GM21528 (cell line): ENCODE measurements around the gene CPB1.

Source experiments
- ATAC-seq: cut with Tn5 transposase; IDR thresholded peaks from one replicate; pipeline ENCODE4 v1.9.1; 2021; ENCODE audit warnings: mild to moderate bottlenecking, moderate library complexity; ENCODE audit not compliant: unreplicated experiment, low FRiP score

Gene CPB1

GRCh38 chr3:148828136-148828690, 602 bp downstream of the CPB1 start:
- no peak for ATAC-seq

- ATAC-seq: no peak
These were observed 2.3 kb downstream of the CPB1 start for GRCh38 chr3:148829926-148830325.

DNA sequence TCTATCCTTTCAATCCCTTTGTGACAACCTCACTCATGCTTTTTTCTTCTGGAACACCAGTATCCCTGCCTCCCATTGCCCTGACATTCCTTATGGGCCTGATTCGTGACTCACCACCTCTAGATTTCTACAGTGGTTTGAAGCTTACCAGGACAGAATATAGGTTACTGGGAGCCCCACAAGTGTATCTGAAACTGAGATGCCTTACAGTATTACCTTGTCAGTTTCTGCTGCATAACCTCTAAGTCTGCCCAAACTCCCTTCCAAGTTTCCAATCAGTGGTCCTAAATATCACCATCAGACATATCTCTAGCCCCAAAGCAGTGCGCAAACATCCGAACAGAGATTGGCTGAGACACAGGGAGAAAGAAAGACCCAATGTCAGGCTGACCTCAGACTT, 5.6 kb downstream of the CPB1 start:
- no peak for ATAC-seq

DNA sequence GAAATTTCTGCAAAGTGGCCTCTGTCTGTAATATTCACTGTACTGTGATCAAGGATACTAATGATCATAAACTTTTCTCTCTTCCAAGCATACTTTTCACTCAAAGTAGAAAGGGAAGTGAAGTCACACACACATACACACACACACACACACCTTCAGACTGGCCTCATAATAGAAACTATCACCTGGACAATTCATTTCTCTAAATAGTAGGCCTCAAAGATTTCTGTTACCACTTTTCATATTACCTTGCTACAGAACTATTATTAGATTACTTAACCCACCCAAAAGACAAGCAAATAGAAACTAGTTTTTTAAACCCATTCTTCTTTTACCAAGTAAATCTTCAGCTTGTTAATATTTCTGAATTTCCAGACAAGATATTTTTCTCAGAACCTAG, 12.2 kb downstream of the CPB1 start:
- peak; percentile 53 for ATAC-seq

DNA sequence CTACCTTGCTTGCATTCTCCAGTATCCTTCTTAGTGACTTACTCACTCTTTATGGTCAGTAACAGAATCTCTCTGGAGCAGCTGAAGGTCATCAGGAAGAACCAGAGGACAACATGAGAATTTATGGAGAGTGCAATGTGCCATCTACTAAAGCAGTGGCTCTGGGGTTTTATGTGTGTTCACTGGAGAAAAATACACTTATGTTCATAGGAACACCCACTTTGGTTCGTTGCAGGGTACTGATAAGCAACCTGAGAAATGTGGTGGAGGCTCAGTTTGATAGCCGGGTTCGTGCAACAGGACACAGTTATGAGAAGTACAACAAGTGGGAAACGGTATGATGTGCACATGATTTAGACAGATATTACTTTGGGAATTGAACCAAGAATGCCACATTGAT, 12.8 kb downstream of the CPB1 start:
- no peak for ATAC-seq

- ATAC-seq: no peak
These were observed 18.3 kb downstream of the CPB1 start for GRCh38 chr3:148845756-148846395.

- ATAC-seq: no peak
These were observed 19.7 kb downstream of the CPB1 start for GRCh38 chr3:148847351-148847750.

DNA sequence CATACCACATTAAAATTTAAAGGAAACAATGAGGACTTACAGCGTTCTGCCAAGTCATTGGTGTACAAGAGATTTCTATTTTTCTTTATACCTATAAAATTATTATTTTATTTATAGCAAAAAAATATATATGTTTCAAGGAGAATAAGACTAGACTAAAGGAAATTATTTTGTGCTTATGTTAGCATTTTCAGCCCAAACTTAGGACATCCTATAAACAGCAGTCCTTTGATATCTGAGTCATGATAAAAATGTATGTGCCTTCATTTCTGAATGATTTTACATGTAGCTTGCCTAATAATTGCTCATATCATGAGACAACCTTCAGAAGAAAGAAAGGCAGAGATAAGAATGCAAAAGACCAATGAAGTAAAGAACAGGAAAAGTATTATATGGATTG, 20.8 kb downstream of the CPB1 start:
- ATAC-seq: no peak

DNA sequence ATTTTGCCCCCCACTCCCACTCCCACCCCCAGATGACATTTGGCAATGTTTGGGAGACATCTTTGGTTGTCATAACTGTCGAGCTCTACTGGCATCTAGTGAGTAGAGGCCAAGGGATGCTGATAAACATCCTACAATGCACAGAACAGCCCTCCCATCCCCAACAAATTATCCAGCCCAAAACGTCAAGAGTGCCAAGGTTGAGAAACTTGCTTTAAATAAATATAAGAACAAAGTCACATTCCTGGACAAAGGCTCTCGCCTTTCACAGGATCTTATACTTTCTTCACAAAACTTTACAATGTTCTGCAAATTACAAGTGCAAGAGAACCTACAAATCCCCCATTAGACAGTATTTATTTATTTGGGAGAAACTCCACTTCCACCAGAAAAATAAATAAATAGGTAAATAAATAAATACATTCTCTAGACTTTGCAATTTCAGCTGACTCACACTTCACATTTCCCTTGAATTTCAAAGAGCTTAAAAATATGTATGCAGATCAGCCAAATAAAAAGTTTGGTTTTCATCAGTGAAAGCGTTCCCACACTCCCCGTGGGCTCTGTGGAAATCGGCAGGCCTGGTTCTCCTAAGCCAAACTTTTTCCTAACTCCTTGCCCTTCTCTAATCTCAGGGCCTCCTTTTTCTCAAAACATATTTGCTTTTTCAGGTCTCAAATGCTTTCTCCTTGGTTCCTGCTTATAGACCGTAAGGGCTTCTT, 24.8 kb downstream of the CPB1 start:
- ATAC-seq: no peak

DNA sequence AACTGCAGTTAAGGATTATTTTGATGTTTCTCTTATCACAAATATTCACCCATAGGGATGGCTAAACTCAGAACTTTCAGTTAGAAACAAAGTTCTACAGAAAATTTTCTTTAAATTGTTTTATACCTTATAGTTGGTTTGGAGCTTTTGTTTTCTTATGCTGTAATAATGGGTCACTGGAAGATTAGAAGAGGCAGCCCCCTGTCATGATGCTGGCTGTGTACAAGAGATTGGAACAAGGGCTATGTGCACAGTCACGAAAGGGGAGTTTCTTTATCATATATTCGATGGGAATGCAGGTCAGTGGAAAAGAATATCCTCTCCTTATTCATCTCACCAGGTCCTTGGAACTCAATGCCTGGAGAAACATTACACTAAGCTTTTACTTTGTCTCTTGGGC, 25.5 kb downstream of the CPB1 start:
- ATAC-seq: no peak

- ATAC-seq: no peak
These were observed 26.4 kb downstream of the CPB1 start for GRCh38 chr3:148854061-148854460.

DNA sequence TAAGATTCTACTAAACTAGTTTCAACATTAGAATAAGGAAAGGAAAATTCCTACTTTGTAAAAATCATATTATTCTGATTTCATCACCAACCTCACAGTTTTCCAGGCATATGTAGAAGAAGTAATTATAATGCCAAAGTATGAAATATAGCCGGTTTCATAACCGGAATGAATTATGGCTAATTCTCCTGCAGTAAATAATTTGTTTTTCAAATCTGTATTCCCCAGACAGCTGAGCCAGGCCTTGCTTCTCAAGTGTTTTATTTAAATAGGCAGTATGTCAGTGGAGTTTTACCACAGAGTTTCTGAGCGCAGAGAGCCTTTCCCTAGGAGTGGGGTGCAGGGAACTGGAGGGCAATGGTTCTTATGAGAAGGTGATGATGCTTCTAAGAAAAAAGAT, 28.8 kb downstream of the CPB1 start:
- no peak for ATAC-seq

- ATAC-seq: no peak
These were observed 29.7 kb downstream of the CPB1 start for GRCh38 chr3:148857316-148857715.

GRCh38 chr3:148861277-148861869, 33.8 kb downstream of the CPB1 start:
- peak; percentile 75 for ATAC-seq

GRCh38 chr3:148863297-148863696, 35.7 kb downstream of the CPB1 start:
- no peak for ATAC-seq

DNA sequence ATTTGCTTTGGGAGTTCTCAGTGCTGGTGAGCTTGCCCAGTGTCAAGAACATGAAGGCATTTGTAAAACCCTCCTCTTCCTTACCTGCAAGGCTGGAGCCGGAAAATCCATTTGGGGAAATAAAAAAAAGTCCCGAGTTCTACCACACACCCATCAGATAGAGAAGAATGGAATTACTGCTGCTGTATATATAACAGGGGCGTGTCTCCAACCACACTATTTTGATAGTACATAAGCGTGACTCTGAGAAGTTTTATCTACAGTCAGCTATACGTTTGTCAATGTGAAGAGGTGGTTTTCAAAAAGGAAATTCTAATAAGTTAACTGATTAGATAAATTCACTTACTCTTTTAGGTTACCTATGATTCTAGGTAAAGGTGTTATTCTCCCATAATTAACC, 36.2 kb downstream of the CPB1 start:
- ATAC-seq: no peak

DNA sequence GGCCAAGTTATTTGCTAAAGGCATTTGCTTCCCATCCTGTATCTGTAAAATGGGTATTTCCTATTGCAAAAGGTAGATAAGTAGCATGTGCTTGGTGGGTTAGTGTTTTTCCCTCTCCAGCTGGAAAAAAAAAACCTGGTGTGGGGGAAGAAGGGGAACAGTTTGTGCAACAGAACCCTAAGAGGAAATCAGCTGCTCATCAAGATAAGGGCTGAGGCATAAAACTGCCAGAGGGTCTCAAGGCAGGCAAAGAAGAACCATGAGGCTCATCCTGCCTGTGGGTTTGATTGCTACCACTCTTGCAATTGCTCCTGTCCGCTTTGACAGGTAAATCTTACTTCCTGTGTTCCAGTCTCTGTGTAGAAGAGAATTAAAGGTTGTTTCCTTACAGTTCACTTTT, 37.4 kb downstream of the CPB1 start, which contains the start of gene CPA3:
Gene CPA3, plus strand, starts transcription at position 248 of the 400 bp plus-strand sequence. Its CDS starts 12 bp downstream, at position 260.
- ATAC-seq: no peak

GRCh38 chr3:148866261-148866660, 38.6 kb downstream of the CPB1 start:
- ATAC-seq: no peak

DNA sequence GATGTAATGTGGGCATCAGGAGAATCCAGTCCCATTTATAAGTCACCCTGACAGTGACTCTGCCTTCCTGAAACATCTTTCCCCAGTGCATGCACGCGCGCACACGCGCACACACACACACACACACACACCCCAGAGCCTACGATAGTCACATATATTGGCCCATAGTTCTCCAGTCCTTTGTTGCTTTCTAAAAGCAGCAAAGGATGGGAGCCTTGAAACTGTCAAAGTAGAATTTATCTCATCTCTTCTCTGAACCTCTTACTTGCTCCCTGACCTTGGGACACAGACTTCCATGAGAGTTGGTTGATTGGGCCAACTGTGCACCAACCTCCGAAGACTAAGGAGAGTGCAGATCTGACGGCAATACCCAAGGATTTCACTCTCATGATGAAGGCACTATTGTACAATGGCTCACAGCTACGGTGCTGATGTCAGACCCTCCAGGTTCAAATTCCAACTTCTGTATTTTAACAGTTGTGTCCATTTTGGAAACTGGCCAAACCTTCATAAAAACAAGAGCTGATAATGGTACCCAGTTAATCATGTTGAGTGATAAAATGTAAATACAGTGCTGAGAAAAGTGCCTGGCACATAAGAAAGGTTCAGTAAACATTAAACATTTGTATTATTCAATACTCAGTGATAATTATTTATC, 45.8 kb downstream of the CPB1 start:
- ATAC-seq: no peak

GRCh38 chr3:148873977-148874376, 46.4 kb downstream of the CPB1 start:
- no peak for ATAC-seq

DNA sequence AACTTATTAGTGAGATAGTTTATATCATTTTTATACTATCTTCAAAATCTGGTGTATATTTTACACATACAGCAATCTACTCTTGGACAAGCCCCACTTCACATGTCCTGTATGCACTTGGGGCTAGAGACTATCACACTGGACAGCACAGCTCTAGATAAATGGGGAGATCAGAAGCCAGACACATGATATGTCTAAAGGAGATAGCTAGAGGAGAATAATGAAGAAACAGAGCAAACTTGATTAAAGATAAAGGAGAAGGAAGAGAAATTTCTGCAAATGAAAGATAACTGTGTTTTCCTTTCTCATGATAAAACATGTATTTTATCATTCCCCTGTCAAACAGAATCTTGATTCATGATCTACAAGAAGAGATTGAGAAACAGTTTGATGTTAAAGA, 50.5 kb downstream of the CPB1 start:
- no peak for ATAC-seq
